Hematopoietic multipotent progenitor cell treated with erythropoietin and hydrocortisone succinate and interleukin-3 and kit ligand, for 15 days (in vitro differentiated cells): ENCODE results near the gene TFAP2C.
"Not testable (repeated sequence)": the region's sequence is repeated elsewhere in the genome, so short reads cannot be mapped to it uniquely, and the experiment has no call there.

Source experiments
- DNase-seq: peaks from one replicate; pipeline ENCODE4 v3.0.0-alpha.2; 2015; ENCODE audit warnings: low spot score

TFAP2C gene

GRCh38 chr20:56616716-56617115 lies 12.4 kb upstream of the TFAP2C start:
- no peak for DNase-seq

GRCh38 chr20:56617489-56617888 lies 11.6 kb upstream of the TFAP2C start:
- DNase-seq: no peak

- no peak for DNase-seq
These were observed 7.4 kb upstream of the TFAP2C start for GRCh38 chr20:56621730-56622129.

GRCh38 chr20:56623930-56624329 lies 5.2 kb upstream of the TFAP2C start:
- DNase-seq: not testable (repeated sequence)

- no peak for DNase-seq
These were observed 4.1 kb upstream of the TFAP2C start for GRCh38 chr20:56624786-56625681.

- no peak for DNase-seq
These were observed 3.3 kb upstream of the TFAP2C start for GRCh38 chr20:56625837-56626236.

- DNase-seq: no peak
These were observed 2.6 kb upstream of the TFAP2C start for GRCh38 chr20:56626367-56627121.

- DNase-seq: no peak
These were observed 1.7 kb upstream of the TFAP2C start for GRCh38 chr20:56627122-56628014.

- DNase-seq: no peak
These were observed 862 bp upstream of the TFAP2C start for GRCh38 chr20:56628015-56628872.

- no peak for DNase-seq
These were observed 469 bp downstream of the TFAP2C start for GRCh38 chr20:56629464-56630085.

- no peak for DNase-seq
These were observed 984 bp downstream of the TFAP2C start for GRCh38 chr20:56630086-56630493.

- DNase-seq: no peak
These were observed 1.6 kb downstream of the TFAP2C start for GRCh38 chr20:56630506-56631317.

GRCh38 chr20:56631318-56631989 lies 2.3 kb downstream of the TFAP2C start:
- no peak for DNase-seq

- no peak for DNase-seq
These were observed 2.9 kb downstream of the TFAP2C start for GRCh38 chr20:56631990-56632327.

- DNase-seq: no peak
These were observed 5.2 kb downstream of the TFAP2C start for GRCh38 chr20:56634307-56634706.

GRCh38 chr20:56634735-56635385 lies 5.8 kb downstream of the TFAP2C start:
- DNase-seq: no peak

GRCh38 chr20:56636716-56637115 lies 7.6 kb downstream of the TFAP2C start:
- DNase-seq: no peak

- no peak for DNase-seq
These were observed 8.5 kb downstream of the TFAP2C start for GRCh38 chr20:56637576-56637975.

- no peak for DNase-seq
These were observed 17.5 kb downstream of the TFAP2C start for GRCh38 chr20:56646599-56646998.
